ENCODE measurements around the gene NDUFB8.

Gene NDUFB8

GRCh38 chr10:100570506-100570905 is 40.8 kb upstream of the NDUFB8 start:
- ATAC-seq: no peak
- TF ChIP-seq GLIS3 (CRISPR knock-in tag; IDR thresholded peaks at IDR 0.05) (no peak), OSR1 (CRISPR knock-in tag; IDR thresholded peaks at IDR 0.05) (no peak), CSDC2 (CRISPR knock-in tag; IDR thresholded peaks at IDR 0.05) (no peak), BACH2 (CRISPR knock-in tag; IDR thresholded peaks at IDR 0.05; ENCODE audit: borderline replicate concordance) (no peak), ZFP3 (CRISPR knock-in tag; IDR thresholded peaks at IDR 0.05) (no peak), PATZ1 (CRISPR knock-in tag; IDR thresholded peaks at IDR 0.05; ENCODE audit: borderline replicate concordance) (no peak), TOX (CRISPR knock-in tag; IDR thresholded peaks at IDR 0.05; ENCODE audit: borderline replicate concordance) (no peak)

GRCh38 chr10:100569687-100570481 is 40.2 kb upstream of the NDUFB8 start:
- ATAC-seq: no peak
- TF ChIP-seq CSRNP3 (CRISPR knock-in tag; IDR thresholded peaks at IDR 0.05) (no peak), TCF4 (CRISPR knock-in tag; IDR thresholded peaks at IDR 0.05; ENCODE audit: borderline replicate concordance) (no peak), PATZ1 (CRISPR knock-in tag; IDR thresholded peaks at IDR 0.05; ENCODE audit: borderline replicate concordance) (no peak), ZNF70 (CRISPR knock-in tag; IDR thresholded peaks at IDR 0.05) (no peak), ZFP30 (CRISPR knock-in tag; IDR thresholded peaks at IDR 0.05) (no peak), ISL1 (CRISPR knock-in tag; IDR thresholded peaks at IDR 0.05) (no peak), TSHZ2 (CRISPR knock-in tag; IDR thresholded peaks at IDR 0.05) (no peak), PPARA (CRISPR knock-in tag; IDR thresholded peaks at IDR 0.05; ENCODE audit: borderline replicate concordance) (no peak), CREB5 (CRISPR knock-in tag; IDR thresholded peaks at IDR 0.05; ENCODE audit: low read depth) (no peak), ARNTL (CRISPR knock-in tag; IDR thresholded peaks at IDR 0.05; ENCODE audit: borderline replicate concordance, low read depth) (no peak), TOX (CRISPR knock-in tag; IDR thresholded peaks at IDR 0.05; ENCODE audit: borderline replicate concordance) (no peak), SNAI2 (CRISPR knock-in tag; IDR thresholded peaks at IDR 0.05) (no peak), ZNF565 (CRISPR knock-in tag; conservative IDR thresholded peaks at IDR 0.05; ENCODE audit: low read depth) (no peak), OSR1 (CRISPR knock-in tag; IDR thresholded peaks at IDR 0.05) (no peak)

GRCh38 chr10:100568912-100569311 is 39.2 kb upstream of the NDUFB8 start:
- TF ChIP-seq POU6F1 (CRISPR knock-in tag; IDR thresholded peaks at IDR 0.05; ENCODE audit: borderline replicate concordance, low read depth): no peak
- TF ChIP-seq OSR1 (CRISPR knock-in tag; IDR thresholded peaks at IDR 0.05): no peak
- no peak for ATAC-seq

Measured in SK-N-SH treated with all-trans-retinoic acid at 6 μM for 48 hours (cell line).